ENCODE measurements around the gene NAA40. TPM values are rescaled to one million over a fixed set of nuclear protein-coding genes. Genes with fewer than 3 reads are reported as not detected.

The NAA40 gene
- total RNA-seq, result 10 to 100 TPM in 1 of 4 donors, 1 to 10 TPM in 3; 3.8 to 12.5 (median 8.5) TPM

GRCh38 chr11:63938479-63939396 lies at the start of gene NAA40:
Gene NAA40, plus strand, starts transcription at chr11:63939002. Its CDS starts 95 bp downstream, at chr11:63939097.
- H3K27me3 ChIP-seq, result no peaks in the 10 kb centered on the region
- WGBS, 2 donors (ENCODE audit: low coverage in 1 of 2), result 0% methylated on average over 5 to 10 of the region's 92 CpGs
- TF ChIP-seq POLR2AphosphoS5 (IDR thresholded peaks at IDR 0.05), result peak; percentile 51
- TF ChIP-seq EP300 (IDR thresholded peaks at IDR 0.05), result no peak
- TF ChIP-seq POLR2A (IDR thresholded peaks at IDR 0.05), result no peak
- TF ChIP-seq, protein P1, sequence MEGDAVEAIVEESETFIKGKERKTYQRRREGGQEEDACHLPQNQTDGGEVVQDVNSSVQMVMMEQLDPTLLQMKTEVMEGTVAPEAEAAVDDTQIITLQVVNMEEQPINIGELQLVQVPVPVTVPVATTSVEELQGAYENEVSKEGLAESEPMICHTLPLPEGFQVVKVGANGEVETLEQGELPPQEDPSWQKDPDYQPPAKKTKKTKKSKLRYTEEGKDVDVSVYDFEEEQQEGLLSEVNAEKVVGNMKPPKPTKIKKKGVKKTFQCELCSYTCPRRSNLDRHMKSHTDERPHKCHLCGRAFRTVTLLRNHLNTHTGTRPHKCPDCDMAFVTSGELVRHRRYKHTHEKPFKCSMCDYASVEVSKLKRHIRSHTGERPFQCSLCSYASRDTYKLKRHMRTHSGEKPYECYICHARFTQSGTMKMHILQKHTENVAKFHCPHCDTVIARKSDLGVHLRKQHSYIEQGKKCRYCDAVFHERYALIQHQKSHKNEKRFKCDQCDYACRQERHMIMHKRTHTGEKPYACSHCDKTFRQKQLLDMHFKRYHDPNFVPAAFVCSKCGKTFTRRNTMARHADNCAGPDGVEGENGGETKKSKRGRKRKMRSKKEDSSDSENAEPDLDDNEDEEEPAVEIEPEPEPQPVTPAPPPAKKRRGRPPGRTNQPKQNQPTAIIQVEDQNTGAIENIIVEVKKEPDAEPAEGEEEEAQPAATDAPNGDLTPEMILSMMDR (IDR thresholded peaks at IDR 0.05), result peak in 3 of 4 experiments; percentile 17 to 42 (median 18)
- H3K4me3 ChIP-seq, result peak within 1 kb of the TSS; percentile 37 to 71
- H3K27ac ChIP-seq, result peak within 1 kb of the TSS in 3 of 4 donors; percentile 76 to 80 (median 76)
- H3K4me1 ChIP-seq, result peaks cover 0 to 25% (median 4%) of the 10 kb centered on the region in 3 donors
- ATAC-seq, result peak; percentile 95
- no peaks in the 10 kb centered on the region for H3K9me3 ChIP-seq
- no peaks in the 10 kb centered on the region for H3K36me3 ChIP-seq

DNA sequence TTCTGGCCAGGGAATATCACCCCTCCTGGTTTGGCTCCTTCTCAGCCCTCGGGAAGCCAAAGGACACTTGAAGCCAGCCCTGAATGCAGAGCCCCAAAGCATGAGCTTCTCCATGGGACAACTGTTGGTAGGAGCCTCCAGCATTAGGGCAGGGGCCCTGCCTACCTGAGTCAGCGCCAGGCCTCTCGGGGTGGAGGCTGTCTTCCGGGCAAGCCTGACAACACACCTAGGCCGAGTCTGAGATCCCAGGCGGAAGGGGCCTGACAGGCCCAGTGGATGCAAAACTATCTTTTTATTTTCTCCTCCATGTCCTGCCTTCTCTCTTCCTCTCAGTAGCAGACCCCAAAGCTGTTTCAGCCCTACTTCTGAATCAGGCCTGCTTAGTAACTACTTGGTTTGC lies 49.5 kb upstream of the NAA40 start:
- ATAC-seq, result no peak
- no peaks in the 10 kb centered on the region for H3K9me3 ChIP-seq
- H3K4me1 ChIP-seq, result peaks cover 0 to 63% (median 26%) of the 10 kb centered on the region in 3 donors
- H3K4me3 ChIP-seq, result no peak overlapping the region
- peak overlapping the region in 2 of 4 donors; percentile 43 to 49 for H3K27ac ChIP-seq
- TF ChIP-seq POLR2AphosphoS5 (IDR thresholded peaks at IDR 0.05) (no peak), EP300 (IDR thresholded peaks at IDR 0.05) (no peak), POLR2A (IDR thresholded peaks at IDR 0.05) (no peak)
- TF ChIP-seq, protein P1 (IDR thresholded peaks at IDR 0.05), result no peak
- H3K27me3 ChIP-seq, result no peaks in the 10 kb centered on the region
- no peaks in the 10 kb centered on the region for H3K36me3 ChIP-seq
- WGBS, 2 donors (ENCODE audit: low coverage in 1 of 2), result 87 to 96% methylated on average over 4 to 6 of the region's 6 CpGs

DNA sequence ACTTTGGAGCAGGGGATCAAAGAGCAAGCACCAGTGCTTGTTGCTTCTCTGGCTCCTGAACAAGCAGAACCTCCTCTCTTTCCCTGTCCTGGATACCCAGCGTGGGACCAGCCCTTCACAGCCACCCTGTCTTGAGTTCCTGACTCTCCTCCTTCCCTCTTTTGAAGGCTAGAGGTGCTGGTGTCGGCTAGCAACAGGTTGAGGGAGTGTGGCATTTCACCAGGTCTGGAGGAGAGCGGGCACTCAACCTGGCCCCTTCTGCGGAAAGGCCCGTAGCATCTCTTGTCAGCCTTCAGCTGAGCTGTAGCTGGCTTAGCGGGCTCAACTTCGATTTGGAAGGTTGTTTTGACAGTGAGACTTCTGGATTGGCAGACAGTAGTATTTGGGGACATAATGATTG lies 48.4 kb upstream of the NAA40 start:
- 76 to 89% methylated on average over 3 to 7 of the region's 7 CpGs for WGBS, 2 donors (ENCODE audit: low coverage in 1 of 2)
- Histone ChIP-seq H3K4me3 (no peak overlapping the region), H3K27me3 (no peaks in the 10 kb centered on the region), H3K27ac (no peak overlapping the region), H3K4me1 (peaks cover 0 to 63% (median 26%) of the 10 kb centered on the region in 3 donors), H3K9me3 (no peaks in the 10 kb centered on the region), H3K36me3 (peaks cover 0 to 7% of the 10 kb centered on the region in 2 donors)
- TF ChIP-seq, protein P1 (IDR thresholded peaks at IDR 0.05), result no peak
- TF ChIP-seq EP300 (IDR thresholded peaks at IDR 0.05) (no peak), POLR2A (IDR thresholded peaks at IDR 0.05) (no peak), POLR2AphosphoS5 (IDR thresholded peaks at IDR 0.05) (no peak)
- no peak for ATAC-seq

DNA sequence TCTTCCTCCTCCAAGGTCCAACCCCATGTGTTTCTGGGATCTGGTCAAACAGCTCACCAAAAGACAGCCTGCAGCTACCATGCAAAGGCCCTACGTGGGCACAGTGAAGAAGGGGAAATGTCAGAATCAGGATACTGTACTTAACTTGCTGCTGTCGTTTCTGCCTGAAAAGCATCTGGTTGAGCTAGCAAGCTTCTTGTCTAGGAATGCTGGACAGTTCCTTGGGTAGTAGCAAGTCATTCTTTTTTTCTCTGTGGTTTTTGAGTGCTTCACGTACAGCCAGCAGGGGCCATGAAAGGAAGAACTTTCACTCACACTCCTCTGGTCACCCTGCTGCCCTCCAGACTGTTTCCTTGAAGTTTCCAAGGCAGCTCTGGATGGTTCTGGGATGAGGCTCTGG lies 46.6 kb upstream of the NAA40 start:
- TF ChIP-seq EP300 (IDR thresholded peaks at IDR 0.05) (no peak), POLR2AphosphoS5 (IDR thresholded peaks at IDR 0.05) (no peak), POLR2A (IDR thresholded peaks at IDR 0.05) (no peak)
- TF ChIP-seq, protein P1 (IDR thresholded peaks at IDR 0.05), result no peak
- 26% methylated on average over 3 of the region's 3 CpGs for WGBS, 2 donors (ENCODE audit: low coverage in 1 of 2)
- H3K4me1 ChIP-seq, result peaks cover 0 to 59% (median 25%) of the 10 kb centered on the region in 3 donors

More for the DNA sequence above, 46.6 kb upstream of the NAA40 start:
- no peaks in the 10 kb centered on the region for H3K9me3 ChIP-seq
- H3K27ac ChIP-seq, result no peak overlapping the region
- H3K36me3 ChIP-seq, result peaks cover 0 to 25% of the 10 kb centered on the region in 2 donors
- no peak overlapping the region for H3K4me3 ChIP-seq
- H3K27me3 ChIP-seq, result no peaks in the 10 kb centered on the region
- ATAC-seq, result no peak

All from gastroesophageal sphincter (tissue), 4 donors.